WTC11 (cell line): ENCODE data around the gene SYT15.
"Not testable (repeated sequence)": the region's sequence is repeated elsewhere in the genome, so short reads cannot be mapped to it uniquely, and the experiment has no call there.

Source experiments
- CBFB ChIP-seq: sonication (generic); formaldehyde crosslinking; IDR thresholded peaks from 2 replicates; pipeline ENCODE4 v1.8.1; 2022; ENCODE audit warnings: mild to moderate bottlenecking, low read depth, missing genetic modification reagents
- ELF4 ChIP-seq: sonication (generic); formaldehyde crosslinking; IDR thresholded peaks from 2 replicates; pipeline ENCODE4 v1.8.1; 2022; ENCODE audit warnings: low read depth, mild to moderate bottlenecking, moderate library complexity, missing genetic modification reagents
- FOXJ3 ChIP-seq: sonication (generic); formaldehyde crosslinking; IDR thresholded peaks from 2 replicates; pipeline ENCODE4 v1.9.0; 2021; ENCODE audit warnings: missing genetic modification reagents, mild to moderate bottlenecking, borderline replicate concordance
- JUN ChIP-seq: sonication (generic); formaldehyde crosslinking; IDR thresholded peaks from 2 replicates; pipeline ENCODE4 v1.8.0; 2023; ENCODE audit warnings: mild to moderate bottlenecking, missing genetic modification reagents
- KAT7 ChIP-seq: sonication (generic); formaldehyde crosslinking; IDR thresholded peaks from 2 replicates; pipeline ENCODE4 v1.8.1; 2023; ENCODE audit warnings: missing genetic modification reagents, mild to moderate bottlenecking, borderline replicate concordance
- NR3C1 ChIP-seq: sonication (generic); formaldehyde crosslinking; conservative IDR thresholded peaks from 2 replicates; pipeline ENCODE4 v1.8.1; 2023; ENCODE audit warnings: low read depth, mild to moderate bottlenecking, missing genetic modification reagents
- SP1 ChIP-seq: sonication (generic); formaldehyde crosslinking; conservative IDR thresholded peaks from 2 replicates; pipeline ENCODE4 v1.8.1; 2022; ENCODE audit warnings: missing genetic modification reagents
- TCF7 ChIP-seq: sonication (generic); formaldehyde crosslinking; IDR thresholded peaks from 2 replicates; pipeline ENCODE4 v1.8.0; 2022; ENCODE audit warnings: mild to moderate bottlenecking, low read depth, missing genetic modification reagents, moderate library complexity
- TF ChIP-seq, protein P1 (sequence below): fragments of 200-600 bp; IDR thresholded peaks from 2 replicates; pipeline ENCODE4 v1.8.0; 2022; ENCODE audit warnings: antibody characterized with exemption
- TF ChIP-seq, protein P2 (sequence below): sonication (generic); formaldehyde crosslinking; IDR thresholded peaks from 2 replicates; pipeline ENCODE4 v1.8.0; 2022; ENCODE audit warnings: mild to moderate bottlenecking, missing genetic modification reagents
- TF ChIP-seq, protein P3 (sequence below): sonication (generic); formaldehyde crosslinking; IDR thresholded peaks from 2 replicates; pipeline ENCODE4 v1.8.0; 2023; ENCODE audit warnings: missing genetic modification reagents
- TF ChIP-seq, protein P4 (sequence below): sonication (generic); formaldehyde crosslinking; IDR thresholded peaks from 2 replicates; pipeline ENCODE4 v1.8.0; 2022; ENCODE audit warnings: mild to moderate bottlenecking, missing genetic modification reagents
- TF ChIP-seq, protein P5 (sequence below): fragments of 250-450 bp; sonication (Bioruptor Pico); IDR thresholded peaks from 2 replicates; pipeline ENCODE4 v1.9.0; 2021; ENCODE audit warnings: moderate library complexity, mild to moderate bottlenecking, inconsistent platforms, borderline replicate concordance
- TF ChIP-seq, protein P6 (sequence below): sonication (generic); formaldehyde crosslinking; IDR thresholded peaks from 2 replicates; pipeline ENCODE4 v1.8.1; 2022; ENCODE audit warnings: missing genetic modification reagents, borderline replicate concordance

DNA sequence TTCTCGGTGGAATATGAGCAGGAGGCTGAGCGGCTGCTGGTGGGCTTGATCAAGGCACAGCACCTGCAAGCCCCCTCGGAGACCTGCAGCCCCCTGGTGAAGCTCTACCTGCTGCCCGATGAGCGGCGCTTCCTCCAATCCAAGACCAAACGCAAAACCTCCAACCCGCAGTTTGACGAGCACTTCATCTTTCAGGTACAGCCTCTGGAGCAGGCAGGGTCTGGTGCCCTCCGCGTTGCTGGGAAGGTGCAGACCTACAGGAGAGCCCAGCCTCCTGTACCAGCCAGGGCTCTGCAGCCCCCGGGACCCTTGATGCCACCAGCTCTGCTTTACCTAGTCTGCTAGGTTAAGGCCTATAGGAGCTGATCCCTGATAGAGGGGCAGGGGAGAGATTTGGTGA is 3.1 kb downstream of the SYT15 start:
- not testable (repeated sequence) for TF ChIP-seq KAT7 (CRISPR knock-in tag); CBFB (CRISPR knock-in tag); ELF4 (CRISPR knock-in tag); TCF7; NR3C1 (CRISPR knock-in tag); JUN (CRISPR knock-in tag); FOXJ3; SP1 (CRISPR knock-in tag)
- TF ChIP-seq, protein P1, sequence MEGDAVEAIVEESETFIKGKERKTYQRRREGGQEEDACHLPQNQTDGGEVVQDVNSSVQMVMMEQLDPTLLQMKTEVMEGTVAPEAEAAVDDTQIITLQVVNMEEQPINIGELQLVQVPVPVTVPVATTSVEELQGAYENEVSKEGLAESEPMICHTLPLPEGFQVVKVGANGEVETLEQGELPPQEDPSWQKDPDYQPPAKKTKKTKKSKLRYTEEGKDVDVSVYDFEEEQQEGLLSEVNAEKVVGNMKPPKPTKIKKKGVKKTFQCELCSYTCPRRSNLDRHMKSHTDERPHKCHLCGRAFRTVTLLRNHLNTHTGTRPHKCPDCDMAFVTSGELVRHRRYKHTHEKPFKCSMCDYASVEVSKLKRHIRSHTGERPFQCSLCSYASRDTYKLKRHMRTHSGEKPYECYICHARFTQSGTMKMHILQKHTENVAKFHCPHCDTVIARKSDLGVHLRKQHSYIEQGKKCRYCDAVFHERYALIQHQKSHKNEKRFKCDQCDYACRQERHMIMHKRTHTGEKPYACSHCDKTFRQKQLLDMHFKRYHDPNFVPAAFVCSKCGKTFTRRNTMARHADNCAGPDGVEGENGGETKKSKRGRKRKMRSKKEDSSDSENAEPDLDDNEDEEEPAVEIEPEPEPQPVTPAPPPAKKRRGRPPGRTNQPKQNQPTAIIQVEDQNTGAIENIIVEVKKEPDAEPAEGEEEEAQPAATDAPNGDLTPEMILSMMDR, result not testable (repeated sequence)
- TF ChIP-seq, protein P2, sequence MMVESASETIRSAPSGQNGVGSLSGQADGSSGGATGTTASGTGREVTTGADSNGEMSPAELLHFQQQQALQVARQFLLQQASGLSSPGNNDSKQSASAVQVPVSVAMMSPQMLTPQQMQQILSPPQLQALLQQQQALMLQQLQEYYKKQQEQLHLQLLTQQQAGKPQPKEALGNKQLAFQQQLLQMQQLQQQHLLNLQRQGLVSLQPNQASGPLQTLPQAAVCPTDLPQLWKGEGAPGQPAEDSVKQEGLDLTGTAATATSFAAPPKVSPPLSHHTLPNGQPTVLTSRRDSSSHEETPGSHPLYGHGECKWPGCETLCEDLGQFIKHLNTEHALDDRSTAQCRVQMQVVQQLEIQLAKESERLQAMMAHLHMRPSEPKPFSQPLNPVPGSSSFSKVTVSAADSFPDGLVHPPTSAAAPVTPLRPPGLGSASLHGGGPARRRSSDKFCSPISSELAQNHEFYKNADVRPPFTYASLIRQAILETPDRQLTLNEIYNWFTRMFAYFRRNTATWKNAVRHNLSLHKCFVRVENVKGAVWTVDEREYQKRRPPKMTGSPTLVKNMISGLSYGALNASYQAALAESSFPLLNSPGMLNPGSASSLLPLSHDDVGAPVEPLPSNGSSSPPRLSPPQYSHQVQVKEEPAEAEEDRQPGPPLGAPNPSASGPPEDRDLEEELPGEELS (CRISPR knock-in tag), result not testable (repeated sequence)
- TF ChIP-seq, protein P3, sequence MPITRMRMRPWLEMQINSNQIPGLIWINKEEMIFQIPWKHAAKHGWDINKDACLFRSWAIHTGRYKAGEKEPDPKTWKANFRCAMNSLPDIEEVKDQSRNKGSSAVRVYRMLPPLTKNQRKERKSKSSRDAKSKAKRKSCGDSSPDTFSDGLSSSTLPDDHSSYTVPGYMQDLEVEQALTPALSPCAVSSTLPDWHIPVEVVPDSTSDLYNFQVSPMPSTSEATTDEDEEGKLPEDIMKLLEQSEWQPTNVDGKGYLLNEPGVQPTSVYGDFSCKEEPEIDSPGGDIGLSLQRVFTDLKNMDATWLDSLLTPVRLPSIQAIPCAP, result not testable (repeated sequence)
- TF ChIP-seq, protein P4, sequence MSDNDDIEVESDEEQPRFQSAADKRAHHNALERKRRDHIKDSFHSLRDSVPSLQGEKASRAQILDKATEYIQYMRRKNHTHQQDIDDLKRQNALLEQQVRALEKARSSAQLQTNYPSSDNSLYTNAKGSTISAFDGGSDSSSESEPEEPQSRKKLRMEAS (CRISPR knock-in tag), result not testable (repeated sequence)
- TF ChIP-seq, protein P5, sequence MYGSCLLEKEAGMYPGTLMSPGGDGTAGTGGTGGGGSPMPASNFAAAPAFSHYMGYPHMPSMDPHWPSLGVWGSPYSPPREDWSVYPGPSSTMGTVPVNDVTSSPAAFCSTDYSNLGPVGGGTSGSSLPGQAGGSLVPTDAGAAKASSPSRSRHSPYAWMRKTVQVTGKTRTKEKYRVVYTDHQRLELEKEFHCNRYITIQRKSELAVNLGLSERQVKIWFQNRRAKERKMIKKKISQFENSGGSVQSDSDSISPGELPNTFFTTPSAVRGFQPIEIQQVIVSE (CRISPR knock-in tag), result not testable (repeated sequence)
- TF ChIP-seq, protein P6, sequence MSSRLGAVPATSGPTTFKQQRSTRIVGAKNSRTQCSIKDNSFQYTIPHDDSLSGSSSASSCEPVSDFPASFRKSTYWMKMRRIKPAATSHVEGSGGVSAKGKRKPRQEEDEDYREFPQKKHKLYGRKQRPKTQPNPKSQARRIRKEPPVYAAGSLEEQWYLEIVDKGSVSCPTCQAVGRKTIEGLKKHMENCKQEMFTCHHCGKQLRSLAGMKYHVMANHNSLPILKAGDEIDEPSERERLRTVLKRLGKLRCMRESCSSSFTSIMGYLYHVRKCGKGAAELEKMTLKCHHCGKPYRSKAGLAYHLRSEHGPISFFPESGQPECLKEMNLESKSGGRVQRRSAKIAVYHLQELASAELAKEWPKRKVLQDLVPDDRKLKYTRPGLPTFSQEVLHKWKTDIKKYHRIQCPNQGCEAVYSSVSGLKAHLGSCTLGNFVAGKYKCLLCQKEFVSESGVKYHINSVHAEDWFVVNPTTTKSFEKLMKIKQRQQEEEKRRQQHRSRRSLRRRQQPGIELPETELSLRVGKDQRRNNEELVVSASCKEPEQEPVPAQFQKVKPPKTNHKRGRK (CRISPR knock-in tag), result not testable (repeated sequence)
